Subcutaneous adipose tissue (tissue), 4 donors: ENCODE measurements around the gene MRGPRX3. TPM values are rescaled to one million over a fixed set of nuclear protein-coding genes. Genes with fewer than 3 reads are reported as not detected.

Experiments used
- total RNA-seq, 4 donors: library from RNA; depleted of rRNA; stranded (reverse); fragments of >200 nt; gene quantifications; one replicate each; pipeline ENCODE4 v1.1.0, GENCODE V29; 2016
- TF ChIP-seq, protein P1 (sequence below): fragments of 450-650 bp; IDR thresholded peaks from one replicate; pipeline ENCODE4 v1.5.1; 2016; ENCODE audit warnings: low read depth, mild to moderate bottlenecking, control low read depth, antibody characterized with exemption, moderate library complexity

MRGPRX3 gene
- total RNA-seq, 4 donors from 2014 or later, result not detected

DNA sequence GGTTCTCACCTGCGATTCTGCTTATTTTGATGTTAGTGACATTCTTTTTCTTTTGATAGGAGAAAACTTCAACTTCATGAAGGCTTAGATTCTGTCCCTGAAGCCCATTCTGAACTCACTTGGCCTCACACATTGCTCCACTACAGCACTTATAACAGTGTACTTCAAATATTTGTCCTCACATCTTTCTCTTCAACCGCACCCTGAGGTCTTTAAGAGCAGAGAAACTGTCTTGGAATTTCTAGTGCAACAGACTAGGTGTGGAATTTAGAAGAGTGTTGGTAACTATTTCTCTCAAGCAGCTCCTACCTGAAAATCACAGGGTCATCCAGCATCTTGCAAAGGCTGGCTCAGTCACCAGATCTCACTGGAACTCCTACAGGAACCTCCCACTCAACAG is 7.8 kb downstream of the MRGPRX3 start:
- TF ChIP-seq, protein P1, sequence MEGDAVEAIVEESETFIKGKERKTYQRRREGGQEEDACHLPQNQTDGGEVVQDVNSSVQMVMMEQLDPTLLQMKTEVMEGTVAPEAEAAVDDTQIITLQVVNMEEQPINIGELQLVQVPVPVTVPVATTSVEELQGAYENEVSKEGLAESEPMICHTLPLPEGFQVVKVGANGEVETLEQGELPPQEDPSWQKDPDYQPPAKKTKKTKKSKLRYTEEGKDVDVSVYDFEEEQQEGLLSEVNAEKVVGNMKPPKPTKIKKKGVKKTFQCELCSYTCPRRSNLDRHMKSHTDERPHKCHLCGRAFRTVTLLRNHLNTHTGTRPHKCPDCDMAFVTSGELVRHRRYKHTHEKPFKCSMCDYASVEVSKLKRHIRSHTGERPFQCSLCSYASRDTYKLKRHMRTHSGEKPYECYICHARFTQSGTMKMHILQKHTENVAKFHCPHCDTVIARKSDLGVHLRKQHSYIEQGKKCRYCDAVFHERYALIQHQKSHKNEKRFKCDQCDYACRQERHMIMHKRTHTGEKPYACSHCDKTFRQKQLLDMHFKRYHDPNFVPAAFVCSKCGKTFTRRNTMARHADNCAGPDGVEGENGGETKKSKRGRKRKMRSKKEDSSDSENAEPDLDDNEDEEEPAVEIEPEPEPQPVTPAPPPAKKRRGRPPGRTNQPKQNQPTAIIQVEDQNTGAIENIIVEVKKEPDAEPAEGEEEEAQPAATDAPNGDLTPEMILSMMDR, result no peak

DNA sequence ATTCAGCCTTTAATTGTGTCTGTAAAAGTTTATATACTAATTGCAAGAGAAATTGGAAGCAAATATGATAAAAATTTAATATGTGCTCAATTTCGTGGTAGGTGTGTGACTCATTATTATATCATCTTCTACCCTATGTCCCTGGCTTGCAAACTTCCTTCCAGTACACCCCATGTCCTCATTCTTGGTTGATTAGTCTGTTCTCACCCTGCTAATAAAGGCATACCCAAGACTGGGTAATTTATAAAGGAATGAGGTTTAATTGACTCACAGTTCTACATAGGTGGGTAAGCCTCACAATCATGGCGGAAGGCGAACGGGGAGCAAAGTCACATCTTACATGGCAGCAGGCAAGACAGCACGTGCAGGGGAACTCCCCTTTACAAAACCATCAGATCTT is 11.9 kb downstream of the MRGPRX3 start:
- TF ChIP-seq, protein P1, result no peak

DNA sequence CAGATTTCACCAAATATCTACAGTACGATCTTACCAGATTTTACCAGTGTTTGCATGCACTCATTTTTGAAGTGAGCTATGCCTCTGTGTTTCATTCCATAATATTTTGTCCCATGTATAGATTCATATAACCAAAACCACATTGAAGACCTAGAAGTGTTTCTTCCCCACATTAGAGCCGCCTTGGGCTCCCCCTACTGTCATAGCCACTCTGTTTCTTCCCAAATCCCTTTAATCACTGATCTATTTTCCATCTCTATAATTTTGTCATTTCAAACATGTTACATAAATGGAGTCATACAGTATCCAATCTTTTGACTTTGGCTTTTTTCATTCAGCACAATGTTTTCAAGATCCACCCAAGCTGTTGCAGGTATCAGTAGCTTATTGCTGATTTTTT is 12.7 kb downstream of the MRGPRX3 start:
- TF ChIP-seq, protein P1, result no peak

DNA sequence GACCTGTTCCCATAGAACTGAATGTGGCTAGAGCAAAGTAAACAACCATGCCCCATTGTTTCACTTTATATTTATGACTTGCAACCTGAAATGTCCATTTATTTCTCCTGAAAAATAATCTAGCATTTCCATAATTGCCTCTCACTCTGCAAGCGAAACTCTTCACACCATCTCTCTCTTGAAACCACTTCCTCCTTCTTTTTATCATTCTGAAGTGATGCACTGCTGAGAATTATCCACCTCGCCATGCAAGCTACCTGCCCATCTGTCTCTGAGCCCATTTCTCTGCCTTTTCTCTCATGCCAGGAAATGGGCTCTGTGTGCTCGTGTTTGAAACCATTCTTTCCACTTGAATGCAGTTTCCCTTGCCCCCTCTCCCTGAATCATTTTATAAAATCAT is 13.5 kb downstream of the MRGPRX3 start:
- TF ChIP-seq, protein P1, result no peak

DNA sequence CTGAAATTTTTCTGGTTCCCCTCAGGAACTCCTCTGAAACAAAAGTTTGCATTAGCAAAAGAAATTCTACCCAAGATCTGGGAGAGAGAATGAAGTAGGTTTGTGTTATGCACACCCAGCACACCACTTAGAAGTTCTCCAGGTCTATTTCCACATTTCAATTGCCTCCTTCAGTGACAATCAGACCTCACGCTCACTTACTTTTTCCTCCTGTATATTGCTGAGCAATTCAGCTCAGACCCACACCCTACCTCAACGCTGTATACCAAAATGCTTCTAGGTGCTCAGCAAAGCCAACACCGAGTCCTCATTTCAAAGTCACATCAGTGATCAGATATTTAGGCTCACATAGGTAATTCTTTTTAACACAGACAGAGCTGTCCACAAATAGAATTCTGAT is 19.2 kb downstream of the MRGPRX3 start:
- TF ChIP-seq, protein P1, result no peak

DNA sequence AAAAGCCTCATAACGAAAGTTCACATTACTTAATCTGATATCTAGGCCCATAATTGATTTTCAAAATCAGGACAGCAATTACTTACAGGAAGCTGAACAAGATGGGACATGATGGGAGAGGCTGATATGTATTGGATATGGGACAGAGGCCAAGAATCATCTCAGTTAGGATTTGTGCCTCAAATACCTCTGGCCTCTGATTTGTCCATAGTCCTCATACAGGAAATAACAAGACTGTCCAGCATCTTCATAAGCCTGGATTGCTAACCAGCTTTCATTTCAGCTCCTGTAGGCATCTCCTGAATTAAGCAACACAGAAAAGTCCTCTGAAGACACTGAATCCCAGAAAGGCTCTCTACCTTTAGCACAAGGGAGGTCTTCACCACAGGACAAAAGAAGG is 36.0 kb downstream of the MRGPRX3 start:
- TF ChIP-seq, protein P1, result no peak

DNA sequence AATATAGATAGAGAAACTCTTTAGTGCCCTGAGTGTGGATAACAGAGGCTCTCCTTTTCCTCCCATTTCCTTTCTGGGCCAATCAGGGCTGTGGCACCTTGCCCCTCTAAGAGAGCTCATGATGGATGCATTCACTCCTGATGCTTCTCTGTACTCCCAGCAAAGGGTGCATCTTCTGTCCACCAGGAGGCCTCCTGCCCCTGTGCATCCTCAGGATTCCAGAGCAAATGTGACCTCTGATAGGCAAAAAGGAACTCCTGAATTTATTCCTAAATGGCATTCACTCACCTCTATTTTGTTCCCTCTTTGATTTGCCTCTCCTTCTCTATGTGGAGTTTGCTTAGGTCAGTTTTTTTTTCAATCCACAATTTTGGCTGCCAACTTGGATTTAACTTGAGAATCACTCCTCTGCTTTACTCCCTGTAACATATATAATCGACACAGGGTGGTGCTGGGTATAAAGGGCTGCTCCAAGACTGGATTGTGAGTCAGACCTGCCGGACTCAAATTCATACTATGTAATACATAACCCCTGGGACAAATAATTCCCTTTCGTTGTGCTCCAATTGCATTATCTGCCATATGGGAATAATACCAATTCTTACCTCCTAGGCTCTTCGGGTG is 39.1 kb downstream of the MRGPRX3 start:
- TF ChIP-seq, protein P1, result no peak
